ENCODE measurements around the gene WWOX.

The WWOX gene

GRCh38 chr16:78659216-78659615 lies 559.8 kb downstream of the WWOX start:
- no peak overlapping the region for H3K27ac ChIP-seq
- H3K4me3 ChIP-seq = no peak overlapping the region
- DNase-seq (ENCODE audit: low spot score) = no peak
- TF ChIP-seq CTCF (IDR thresholded peaks at IDR 0.05) = no peak

- TF ChIP-seq CTCF (IDR thresholded peaks at IDR 0.05) = no peak
- no peak for DNase-seq (ENCODE audit: low spot score)
- no peak overlapping the region for H3K27ac ChIP-seq
- H3K4me3 ChIP-seq = no peak overlapping the region
Measured at GRCh38 chr16:78659668-78660217, 560.3 kb downstream of the WWOX start.

- no peak for TF ChIP-seq CTCF (IDR thresholded peaks at IDR 0.05)
- H3K4me3 ChIP-seq = no peak overlapping the region
- DNase-seq (ENCODE audit: low spot score) = no peak
- H3K27ac ChIP-seq = no peak overlapping the region
Measured at GRCh38 chr16:78660795-78661194, 561.3 kb downstream of the WWOX start.

- Histone ChIP-seq H3K27ac (no peak overlapping the region), H3K4me3 (no peak overlapping the region)
- DNase-seq (ENCODE audit: low spot score) = no peak
- no peak for TF ChIP-seq CTCF (IDR thresholded peaks at IDR 0.05)
Measured at GRCh38 chr16:78663690-78664089, 564.2 kb downstream of the WWOX start.

- Histone ChIP-seq H3K27ac (no peak overlapping the region), H3K4me3 (no peak overlapping the region)
- no peak for TF ChIP-seq CTCF (IDR thresholded peaks at IDR 0.05)
- DNase-seq (ENCODE audit: low spot score) = no peak
Measured at GRCh38 chr16:78664811-78665772, 565.6 kb downstream of the WWOX start.

DNA sequence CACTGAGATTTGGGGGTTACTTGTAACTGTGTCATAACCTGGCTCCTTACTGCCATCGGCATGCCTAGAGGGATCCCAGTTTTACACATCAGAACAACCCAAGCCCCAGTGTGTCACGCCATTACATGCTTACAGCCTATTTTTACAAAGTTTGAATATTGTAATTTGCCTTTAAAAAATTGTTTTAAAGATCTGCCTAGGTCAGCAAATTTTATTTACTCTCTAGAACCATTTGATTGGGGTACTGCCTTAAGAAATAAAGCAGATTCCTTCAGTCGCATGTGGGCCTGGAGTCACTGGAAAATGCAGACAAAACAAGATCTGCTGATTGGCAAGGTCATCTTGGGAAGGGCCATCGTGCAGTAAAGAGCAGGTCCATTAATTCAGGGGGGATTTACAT lies 566.9 kb downstream of the WWOX start:
- TF ChIP-seq CTCF (IDR thresholded peaks at IDR 0.05) = no peak

DNA sequence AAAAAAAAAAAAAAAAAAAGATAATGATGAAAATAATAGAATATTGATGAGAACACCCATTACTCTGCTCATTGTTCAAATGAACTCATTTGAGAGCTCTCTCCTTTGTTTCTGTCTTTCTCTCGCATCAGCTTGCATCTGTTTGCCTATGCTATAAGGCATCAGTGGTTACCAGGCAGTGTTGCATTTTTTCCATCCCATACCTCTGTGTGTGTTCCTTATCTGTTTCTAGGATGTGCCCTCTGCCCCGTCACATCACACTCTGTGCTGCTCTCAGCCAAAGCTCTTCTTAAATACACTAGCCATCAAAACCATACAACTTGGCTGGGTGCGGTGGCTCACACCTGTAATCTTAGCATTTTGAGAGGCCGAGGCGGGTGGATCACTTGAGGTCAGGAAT lies 568.2 kb downstream of the WWOX start:
- no peak for TF ChIP-seq CTCF (IDR thresholded peaks at IDR 0.05)
- no peak overlapping the region for H3K27ac ChIP-seq
- no peak for DNase-seq (ENCODE audit: low spot score)
- no peak overlapping the region for H3K4me3 ChIP-seq

More for the DNA sequence above, 566.9 kb downstream of the WWOX start:
- no peak for DNase-seq (ENCODE audit: low spot score)
- Histone ChIP-seq H3K4me3 (no peak overlapping the region), H3K27ac (no peak overlapping the region)

Measured in coronary artery (tissue), 2 donors.